ENCODE measurements around the gene IMPDH2.

IMPDH2 gene

DNA sequence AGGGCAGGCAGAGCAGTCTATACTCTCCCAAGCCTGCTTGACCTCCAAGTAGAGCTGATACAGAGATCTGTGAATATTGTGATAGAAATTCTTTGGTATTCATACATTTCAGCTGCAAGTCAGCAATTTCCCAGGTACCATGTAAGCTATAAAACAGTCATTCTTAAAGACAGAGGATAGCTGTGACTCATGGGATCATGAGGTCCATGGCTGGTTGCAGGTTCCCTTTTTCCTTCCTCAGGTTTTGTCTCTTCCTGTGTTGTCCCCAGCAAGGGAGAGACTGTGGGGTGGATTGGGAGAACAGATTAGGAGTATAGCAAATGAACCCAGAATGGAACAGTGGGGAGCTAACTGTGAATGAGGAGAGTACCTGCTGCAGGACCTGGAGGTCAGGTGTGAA is 44.5 kb downstream of the IMPDH2 start:
- no peak for DNase-seq

DNA sequence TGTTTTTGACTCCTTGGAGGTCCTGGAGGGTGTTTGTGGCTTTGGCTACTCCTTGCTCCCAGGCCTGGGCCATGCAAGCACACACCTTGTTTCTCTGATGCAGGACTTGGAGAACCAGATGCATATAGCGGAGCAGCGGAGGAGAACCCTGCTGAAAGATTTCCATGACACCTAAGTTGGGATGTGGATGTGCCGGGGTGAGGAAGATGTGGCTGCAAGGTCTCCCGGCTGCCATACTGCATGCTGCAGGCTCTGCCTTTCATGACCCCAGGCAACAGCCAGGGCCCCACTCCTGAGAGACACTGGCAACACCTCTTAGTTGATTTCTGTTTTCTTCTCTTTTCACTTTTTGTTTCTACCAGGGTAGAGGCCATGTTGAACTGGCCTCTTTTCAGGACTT is 46.1 kb downstream of the IMPDH2 start:
- no peak for DNase-seq

DNA sequence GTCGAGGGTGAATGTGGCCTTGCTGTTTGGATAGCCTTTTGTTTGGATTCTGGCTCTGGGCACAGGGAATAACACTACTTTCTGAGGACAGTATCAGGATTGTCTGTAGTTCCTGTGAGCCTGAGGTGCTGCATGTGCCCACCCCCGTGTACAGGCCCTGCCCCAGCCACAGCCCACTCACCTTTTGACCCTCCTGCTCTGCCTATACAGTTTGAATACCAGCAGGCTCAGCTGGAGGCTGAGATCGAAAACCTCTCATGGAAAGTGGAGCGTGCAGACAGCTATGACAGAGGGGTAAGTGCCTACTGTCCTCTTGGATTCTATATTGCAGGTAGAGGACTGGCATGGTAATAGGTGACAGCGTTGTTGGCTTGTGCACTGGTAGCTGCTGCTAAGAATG is 46.5 kb downstream of the IMPDH2 start:
- no peak for DNase-seq

DNA sequence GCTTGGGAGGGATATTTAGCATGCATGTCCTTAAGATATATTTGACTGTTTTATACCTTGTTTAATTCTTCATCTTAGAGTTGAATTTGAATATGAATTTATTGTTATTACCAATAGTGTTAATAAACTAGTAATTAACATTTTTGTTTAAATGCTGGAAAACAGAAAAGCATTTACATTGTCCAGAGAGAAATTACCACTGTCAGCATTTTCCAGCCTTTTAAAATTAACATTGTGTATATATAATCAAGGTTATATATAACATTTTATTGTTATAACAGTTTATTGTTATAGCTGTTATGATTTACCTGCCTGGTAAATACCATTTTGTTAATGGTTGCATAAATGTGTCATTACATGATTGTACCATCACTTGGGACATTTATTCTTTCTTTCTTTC is 47.2 kb downstream of the IMPDH2 start:
- DNase-seq, result no peak

DNA sequence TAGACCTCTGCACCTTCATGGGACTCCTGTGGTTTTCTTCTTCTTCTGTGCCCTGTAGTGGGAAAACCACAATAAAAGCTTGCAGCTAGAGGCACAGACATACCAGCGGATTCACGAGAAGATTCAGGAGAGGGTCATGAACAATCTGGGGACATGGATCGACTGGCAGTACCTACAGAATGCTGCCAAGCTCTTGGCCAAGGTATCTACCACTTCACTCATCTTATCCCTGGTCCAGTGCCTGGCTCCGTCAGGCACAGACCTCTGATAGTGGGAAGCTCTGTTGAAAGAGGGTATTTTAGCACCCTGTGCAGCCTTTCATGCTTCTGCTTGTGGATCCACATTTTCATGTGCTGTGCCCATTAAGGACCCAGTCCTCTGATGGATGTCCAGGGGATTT is 48.9 kb downstream of the IMPDH2 start:
- no peak for DNase-seq

DNA sequence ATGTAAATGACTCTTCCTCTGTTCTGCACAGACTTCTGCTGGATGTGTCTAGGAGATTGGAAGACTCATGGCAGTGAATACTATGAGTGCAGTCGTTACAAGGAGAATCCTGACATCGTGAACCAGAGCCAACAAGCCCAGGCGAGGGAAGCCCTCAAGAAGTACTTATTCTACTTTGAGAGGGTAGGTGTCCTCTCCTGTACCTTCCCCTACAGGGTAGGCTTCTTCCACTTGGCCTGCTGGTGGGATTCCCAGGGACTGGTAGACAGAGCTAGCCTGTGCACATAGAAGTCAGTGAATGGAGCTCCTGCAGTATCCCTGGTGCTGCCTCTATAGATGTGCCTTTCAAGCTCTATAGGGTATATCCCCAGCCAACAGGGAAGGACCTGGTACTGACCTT is 49.7 kb downstream of the IMPDH2 start:
- no peak for DNase-seq

Data from amygdala (tissue), 56 donors.